Stimulated activated CD4-positive, alpha-beta T cell treated with anti-CD3 and anti-CD28 coated beads, Interleukin-2, amount 100 ng/mL, for 24 hours (primary cell): ENCODE data around the gene SIN3B.
"Not testable (repeated sequence)": the region's sequence is repeated elsewhere in the genome, so short reads cannot be mapped to it uniquely, and the experiment has no call there.

Experiments used
- DNase-seq, 2 donors: peaks; one replicate each; pipeline ENCODE4 v3.0.0-alpha.2; 2020

SIN3B gene

DNA sequence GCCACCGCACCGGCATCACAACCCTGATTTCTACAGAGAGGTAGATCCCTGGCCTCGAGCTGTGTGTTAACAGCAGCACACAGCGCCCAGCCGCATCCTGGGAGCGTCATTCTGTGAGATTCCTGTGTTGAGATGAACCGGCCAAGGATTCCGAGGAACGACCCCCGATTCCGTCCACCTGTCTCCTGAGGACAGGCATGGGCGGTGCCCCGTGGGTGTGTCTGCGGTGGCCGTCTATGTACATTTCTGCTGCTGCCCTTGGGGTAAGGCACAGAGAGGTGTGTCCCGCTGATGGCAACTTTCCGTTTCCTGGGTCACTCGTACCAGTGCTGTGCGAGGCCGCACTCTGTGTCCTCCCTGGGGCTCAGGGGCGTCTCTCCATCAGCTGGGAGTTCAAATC is 43.5 kb downstream of the SIN3B start:
- no peak for DNase-seq

DNA sequence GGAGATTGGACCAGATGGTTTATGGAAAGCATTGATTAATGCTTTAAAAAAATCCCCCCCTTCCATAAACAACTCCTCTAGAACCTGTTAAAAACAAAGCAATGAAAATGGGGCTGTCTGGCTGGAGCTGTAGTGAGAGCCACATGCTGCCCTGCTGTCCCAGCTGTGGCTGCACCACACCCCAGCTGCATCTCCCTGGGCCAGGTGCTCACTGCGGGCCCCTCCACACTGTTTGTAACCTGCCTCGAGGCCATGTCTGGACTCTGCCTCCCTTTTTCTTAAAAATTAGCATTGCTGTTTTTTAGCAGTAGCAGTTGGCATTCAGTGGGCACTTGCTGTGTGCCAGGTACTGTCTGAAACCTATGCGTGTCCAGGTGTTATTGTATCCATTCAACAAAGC is 44.4 kb downstream of the SIN3B start:
- DNase-seq, result no peak

DNA sequence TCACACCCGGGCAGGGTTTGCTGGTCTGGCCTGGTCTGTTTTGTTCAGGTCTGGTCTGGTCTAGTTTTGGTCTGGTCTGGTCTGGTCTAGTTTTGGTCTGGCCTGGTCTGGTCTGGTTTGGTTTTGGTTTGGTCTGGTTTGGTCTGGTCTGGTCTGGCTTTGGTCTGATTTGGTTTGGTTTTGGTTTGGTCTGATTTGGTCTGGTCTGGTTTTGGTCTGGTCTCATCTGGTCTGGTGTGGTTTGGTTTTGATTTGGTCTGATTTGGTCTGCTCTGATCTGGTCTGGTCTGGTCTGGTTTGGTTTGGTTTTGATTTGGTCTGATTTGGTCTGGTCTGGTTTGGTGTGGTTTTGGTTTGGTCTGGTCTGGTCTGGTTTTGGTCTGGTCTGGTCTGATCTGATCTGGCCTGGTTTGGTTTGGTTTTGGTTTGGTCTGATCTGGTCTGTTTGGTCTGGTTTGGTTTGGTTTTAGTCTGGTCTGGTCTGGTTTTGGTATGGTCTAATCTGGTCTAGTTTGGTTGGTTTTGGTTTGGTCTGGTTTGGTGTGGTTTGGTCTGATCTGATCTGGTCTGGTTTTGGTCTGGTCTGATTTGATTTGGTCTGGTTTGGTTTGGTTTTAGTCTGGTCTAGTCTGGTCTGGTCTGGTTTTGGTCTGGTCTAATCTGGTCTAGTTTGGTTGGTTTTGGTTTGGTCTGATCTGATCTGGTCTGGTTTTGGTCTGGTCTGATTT is 45.2 kb downstream of the SIN3B start:
- DNase-seq, result no peak

DNA sequence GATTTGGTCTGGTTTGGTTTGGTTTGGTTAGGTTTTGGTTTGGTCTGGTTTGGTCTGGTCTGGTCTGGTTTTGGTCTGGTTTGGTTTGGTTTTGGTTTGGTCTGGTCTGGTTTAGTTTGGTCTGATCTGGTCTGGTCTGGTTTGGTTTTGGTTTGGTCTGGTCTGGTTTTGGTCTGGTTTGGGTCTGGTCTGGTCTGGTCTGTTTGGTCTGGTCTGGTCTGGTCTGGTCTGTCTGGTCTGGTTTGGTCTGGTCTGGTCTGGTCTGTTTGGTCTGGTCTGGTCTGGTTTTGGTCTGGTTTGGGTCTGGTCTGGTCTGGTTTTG is 45.7 kb downstream of the SIN3B start:
- not testable (repeated sequence) for DNase-seq

DNA sequence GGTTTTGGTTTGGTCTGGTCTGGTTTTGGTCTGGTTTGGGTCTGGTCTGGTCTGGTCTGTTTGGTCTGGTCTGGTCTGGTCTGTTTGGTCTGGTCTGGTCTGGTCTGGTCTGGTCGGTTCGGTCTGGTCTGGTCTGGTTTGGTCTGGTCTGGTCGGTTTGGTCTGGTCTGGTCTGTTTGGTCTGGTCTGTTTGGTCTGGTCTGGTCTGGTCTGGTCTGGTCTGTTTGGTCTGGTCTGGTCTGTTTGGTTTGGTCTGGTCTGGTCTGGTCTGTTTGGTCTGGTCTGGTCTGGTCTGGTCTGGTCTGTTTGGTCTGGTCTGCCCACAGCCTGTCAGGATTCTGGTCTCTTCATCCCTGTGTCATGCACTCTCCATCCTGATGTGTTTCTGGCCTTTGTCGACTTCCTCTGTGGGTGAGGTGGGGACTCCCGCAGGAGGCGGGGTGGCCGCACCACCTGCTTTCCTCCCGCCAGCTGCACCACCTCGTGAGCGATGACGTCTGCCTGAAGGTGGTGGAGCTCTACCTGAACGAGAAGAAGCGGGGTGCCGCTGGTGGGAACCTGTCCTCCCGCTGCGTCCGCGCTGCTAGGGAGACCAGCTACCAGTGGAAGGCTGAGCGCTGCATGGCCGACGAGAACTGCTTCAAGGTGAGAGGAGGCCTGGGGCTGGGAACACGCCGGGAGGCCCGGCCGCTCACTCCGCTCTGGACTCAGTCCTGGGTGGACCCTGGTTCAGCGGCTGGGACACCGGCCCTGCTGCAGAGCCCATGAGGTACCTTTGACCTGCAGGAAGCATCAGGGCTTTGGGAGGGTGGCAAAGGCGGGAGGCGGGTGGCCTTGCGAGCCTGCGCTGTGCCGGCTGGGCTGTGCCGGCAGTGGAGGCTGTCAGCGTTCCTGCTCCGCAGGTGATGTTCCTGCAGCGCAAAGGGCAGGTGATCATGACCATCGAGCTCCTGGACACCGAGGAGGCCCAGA is 46.7 kb downstream of the SIN3B start:
- no peak for DNase-seq

DNA sequence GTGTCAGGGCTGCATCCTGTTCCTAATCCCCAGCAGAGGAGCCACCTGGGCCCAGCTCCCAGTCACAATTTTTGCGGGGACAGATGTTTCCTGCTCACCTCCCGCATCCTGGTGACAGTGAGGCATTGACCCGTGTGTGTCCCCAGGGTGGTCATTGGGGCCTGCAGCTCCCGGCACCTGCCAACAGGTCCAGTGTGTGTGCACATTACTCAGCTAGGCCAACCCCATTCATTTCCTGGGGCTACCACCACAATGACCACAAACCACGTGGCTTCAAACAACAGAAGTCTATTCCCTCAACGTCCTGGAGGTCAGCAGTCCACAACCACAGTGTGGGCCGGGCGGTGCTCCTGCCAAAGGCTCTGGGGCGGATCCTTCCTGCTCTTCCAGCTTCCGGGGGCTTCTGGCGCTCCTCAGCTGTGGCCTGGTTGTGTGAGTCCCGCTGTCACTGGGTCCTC is 47.7 kb downstream of the SIN3B start:
- DNase-seq, result no peak

DNA sequence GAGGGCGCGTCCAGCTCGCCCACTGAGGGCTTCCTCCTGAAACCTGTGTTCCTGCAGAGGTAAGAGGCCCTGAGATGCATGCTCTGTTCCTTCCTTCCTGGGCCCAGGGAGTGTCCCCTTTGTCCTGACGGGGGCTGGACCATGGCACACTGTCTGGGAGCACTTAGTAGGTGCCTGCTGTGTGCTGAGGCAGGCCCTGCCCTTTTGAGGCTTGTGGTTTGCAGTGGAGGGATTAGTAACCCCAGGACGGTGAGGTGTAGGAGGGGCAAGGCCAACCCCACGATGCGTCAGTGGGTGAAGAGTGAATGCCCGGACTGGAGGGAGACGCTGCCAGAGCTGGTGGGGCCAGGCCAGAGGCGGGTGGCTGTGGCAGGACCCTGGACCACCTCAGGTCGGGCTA is 48.4 kb downstream of the SIN3B start:
- DNase-seq, result no peak

DNA sequence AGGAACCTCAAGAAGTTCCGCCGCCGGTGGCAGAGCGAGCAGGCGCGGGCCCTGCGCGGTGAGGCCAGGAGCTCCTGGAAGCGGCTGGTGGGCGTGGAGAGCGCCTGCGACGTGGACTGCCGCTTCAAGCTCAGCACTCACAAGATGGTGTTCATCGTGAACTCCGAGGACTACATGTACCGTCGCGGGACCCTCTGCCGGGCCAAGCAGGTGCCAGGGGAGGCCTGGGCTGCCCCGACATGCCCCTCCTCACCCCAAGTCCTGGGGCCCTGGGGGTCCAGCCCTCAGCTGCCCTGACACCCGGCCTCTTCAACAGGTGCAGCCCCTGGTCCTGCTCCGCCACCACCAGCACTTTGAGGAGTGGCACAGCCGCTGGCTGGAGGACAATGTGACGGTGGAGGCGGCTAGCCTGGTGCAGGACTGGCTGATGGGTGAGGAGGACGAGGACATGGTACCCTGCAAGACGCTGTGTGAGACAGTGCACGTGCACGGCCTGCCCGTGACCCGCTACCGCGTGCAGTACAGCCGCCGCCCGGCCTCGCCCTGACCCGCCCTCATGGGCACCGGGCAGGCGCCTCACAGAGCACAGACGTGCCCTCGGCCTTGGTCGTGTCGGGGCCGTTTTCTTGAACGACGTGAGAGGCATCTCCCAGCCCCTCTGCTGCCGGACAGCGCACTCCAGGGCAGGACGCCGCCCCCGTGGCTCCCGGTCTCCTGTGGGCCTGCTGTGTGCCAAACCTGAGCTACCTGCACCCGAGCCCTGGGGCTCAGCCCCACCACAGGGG is 49.2 kb downstream of the SIN3B start:
- DNase-seq, result no peak

DNA sequence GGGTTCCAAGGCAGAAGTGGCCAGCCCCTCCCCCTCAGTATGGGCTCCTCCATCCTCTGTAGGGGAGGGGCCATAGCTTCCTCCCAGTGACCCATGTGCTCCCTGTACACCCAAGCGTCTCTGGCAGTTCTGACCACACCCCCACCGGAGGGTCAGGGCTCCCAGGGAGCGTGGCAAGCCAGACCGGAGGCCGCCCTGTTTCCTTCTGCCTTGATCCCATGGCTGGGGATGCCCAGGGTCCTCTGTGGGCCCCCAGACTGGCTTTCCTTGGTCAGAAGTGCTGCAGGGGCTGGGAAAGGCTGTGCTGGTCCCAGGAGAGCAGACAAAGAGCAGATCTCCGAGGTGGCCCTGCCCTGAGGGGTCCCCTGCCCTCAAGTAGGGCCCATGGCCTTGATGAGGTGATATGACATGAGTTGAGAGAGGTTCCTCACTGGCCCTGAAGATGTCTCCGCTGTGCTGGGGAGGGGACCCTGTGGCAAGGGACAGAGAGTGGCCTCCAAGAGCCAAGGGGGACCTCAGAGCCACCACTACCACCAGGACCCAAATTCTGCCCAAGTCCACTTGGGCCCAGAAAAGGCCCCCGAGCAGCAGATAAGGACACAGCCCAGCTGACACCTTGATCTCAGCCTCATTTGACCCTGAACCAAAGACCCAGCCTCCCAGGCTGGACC is 51.8 kb downstream of the SIN3B start:
- DNase-seq, result no peak

DNA sequence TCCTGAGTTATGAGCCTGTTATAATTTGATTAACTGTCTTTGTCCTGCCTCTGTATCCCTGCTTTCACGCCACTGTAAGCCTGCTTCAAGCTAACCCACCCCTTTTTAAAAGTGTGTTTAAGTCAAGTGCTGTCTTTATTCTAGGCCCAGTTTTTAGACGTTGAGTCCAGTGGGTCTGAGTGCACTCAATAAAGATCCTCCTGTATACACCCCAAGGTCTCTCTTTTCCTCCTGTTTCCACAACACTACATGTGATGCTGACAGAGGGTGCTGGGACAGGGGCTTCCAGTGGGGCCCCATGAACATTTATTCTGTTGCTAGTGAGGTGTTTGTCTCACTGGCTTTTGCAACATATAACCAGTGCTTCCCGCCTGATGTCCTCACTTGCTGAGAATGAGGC is 52.9 kb downstream of the SIN3B start:
- DNase-seq, result no peak

DNA sequence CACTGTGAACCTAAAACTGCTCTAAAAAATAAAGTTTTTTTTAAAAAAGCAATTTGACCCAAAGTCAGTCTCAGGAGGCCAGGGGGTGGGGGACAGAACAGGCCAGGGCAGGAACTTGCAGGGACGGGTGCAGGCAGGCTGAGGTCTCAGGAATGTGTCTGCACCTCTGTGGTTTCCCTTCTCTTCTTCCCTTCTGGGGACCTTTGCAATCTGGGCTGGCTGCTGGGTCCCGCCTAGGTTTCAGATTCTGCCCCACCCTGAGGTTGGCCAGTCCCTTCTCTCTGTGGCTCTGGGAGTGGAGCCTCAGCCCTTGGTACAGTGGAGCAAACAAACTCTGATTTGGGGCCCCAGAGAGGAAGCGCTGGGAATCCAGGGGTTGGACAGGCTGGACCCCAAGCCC is 54.3 kb downstream of the SIN3B start:
- no peak for DNase-seq

DNA sequence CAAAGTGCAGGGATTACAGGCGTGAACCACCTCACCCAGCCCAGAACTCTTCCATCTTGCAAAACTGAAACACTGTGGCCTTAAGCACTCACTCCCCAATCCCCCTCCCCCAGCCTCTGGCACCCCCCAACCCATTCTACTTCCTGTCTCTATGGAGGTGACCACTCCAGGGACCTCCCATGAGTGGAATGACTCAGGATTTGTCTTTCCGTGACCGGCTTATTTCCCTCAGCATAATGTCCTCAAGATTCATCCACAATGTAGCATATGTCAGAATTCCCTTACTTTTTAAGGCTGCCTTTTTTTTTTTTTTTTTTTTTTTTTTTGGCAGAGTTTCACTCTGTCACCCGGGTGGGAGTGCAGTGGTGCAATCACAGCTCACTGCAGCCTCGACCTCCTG is 56.0 kb downstream of the SIN3B start:
- no peak for DNase-seq

DNA sequence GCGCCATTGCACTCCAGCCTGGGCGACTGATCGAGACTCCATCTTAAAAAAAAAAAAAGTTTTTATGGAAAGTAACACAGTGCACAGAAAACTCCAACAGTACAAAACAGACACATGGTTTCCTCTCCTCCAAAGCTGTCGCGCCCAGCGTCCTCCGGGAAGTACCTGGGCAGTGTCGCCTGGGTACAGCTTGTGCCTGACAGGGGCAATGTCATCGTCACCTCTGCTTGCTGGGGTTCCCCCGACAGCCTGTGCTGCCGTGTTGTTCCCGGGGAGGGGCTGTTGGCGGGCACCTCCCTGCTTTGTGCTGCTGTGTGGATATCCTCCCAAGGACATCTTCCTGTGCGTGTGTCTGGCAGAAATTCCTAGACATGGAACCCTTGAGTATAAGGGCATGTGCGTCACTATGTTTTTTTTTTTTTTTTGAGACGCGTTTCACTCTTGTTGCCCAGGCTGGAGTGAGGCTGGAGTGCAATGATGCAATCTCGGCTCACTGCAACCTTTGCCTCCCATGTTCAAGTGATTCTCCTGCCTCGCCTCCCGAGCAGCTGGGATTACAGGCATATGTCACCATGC is 57.2 kb downstream of the SIN3B start:
- DNase-seq, result no peak

DNA sequence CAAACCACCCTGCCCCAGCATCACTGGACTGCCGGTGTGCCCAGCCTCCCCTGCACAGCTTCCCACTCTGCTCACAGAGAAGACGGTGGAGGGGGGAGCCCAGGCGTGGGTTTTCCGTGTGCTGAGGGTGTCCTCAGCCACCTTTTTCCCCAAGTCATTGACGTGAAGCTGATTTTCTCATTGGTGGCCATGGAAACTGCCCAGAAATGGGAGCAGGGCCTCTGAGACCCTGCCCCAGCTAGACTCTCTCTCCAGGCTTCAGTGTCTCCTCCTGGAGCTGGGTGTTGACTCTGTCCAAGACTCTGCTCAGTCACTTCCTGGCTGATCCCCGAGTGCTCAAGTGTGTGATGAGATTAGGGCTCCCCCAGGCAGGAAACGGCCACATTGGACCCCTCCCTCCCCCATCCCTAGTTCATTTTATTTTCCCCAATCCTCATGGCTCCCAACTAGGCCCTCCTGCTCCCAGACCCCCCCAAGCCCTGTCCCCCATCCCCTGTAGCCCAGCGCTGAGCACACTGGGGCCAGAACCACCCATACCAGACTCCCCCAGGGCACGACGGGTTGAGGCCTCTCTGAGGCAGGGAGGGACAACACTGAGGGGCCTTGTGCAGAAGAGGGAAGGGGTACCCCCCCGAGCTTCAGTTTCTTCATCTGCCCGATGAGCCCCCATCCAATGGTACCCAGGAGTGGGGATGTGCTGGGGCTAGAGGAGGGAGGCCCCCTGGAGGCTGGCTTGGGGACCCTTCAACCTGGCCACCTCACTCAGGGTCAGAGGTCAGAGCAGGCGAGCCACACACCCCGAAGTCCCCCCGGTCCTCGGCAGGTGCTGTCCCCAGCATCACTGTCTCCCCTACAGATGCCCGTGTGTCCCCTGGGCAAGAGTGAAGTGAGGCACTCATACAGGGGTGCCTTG is 58.4 kb downstream of the SIN3B start:
- no peak for DNase-seq

DNA sequence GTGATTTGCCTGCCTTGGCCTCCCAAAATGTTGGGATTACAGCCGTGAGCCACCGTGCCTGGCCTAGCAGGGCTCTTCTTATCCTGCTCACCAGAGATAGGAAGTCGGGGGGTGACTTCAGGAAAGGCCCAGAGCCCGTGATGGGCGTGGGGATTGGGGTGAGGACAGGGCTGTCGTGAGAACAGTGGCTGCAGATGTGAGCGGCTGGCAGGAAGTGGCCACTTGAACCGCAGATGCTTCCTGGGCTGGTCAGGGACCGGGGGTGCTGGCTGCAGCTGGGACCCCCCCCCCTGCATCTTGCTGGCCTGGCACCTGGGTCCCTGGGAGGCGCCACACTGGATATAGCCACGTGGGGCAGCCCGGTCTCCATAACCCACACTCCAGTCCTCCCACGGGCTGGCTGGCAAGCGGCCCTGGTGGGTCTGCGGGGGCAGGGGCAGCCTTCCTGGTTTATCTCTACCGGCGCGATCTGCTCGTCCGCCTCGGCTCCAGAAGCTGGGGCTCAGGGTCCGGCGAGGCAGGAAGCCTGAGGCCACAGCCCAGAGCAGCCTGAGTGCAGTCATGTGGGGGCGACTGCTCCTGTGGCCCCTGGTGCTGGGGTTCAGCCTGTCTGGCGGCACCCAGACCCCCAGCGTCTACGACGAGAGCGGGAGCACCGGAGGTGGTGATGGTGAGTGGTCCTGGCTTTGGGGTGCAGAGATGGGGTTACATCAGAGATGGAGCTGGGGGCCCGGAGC is 59.6 kb downstream of the SIN3B start, which contains the start of gene F2RL3:
F2RL3 (plus strand) TSS at position 371 of the 737 bp plus-strand sequence; CDS start at position 562, 191 bp downstream.
- no peak for DNase-seq

DNA sequence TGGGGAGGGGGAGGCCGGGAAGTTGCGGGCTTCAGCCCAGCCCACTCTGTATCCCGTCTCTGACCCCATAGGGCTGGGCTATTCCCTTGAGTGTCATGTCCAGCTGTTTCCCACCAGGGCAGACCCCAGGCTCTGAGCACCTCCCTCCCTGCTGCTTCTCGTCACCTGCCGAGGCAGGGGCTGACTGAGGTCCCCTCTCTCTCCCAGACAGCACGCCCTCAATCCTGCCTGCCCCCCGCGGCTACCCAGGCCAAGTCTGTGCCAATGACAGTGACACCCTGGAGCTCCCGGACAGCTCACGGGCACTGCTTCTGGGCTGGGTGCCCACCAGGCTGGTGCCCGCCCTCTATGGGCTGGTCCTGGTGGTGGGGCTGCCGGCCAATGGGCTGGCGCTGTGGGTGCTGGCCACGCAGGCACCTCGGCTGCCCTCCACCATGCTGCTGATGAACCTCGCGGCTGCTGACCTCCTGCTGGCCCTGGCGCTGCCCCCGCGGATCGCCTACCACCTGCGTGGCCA is 60.2 kb downstream of the SIN3B start:
- no peak for DNase-seq

DNA sequence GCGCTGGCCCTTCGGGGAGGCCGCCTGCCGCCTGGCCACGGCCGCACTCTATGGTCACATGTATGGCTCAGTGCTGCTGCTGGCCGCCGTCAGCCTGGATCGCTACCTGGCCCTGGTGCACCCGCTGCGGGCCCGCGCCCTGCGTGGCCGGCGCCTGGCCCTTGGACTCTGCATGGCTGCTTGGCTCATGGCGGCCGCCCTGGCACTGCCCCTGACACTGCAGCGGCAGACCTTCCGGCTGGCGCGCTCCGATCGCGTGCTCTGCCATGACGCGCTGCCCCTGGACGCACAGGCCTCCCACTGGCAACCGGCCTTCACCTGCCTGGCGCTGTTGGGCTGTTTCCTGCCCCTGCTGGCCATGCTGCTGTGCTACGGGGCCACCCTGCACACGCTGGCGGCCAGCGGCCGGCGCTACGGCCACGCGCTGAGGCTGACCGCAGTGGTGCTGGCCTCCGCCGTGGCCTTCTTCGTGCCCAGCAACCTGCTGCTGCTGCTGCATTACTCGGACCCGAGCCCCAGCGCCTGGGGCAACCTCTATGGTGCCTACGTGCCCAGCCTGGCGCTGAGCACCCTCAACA is 60.8 kb downstream of the SIN3B start:
- DNase-seq, result no peak

DNA sequence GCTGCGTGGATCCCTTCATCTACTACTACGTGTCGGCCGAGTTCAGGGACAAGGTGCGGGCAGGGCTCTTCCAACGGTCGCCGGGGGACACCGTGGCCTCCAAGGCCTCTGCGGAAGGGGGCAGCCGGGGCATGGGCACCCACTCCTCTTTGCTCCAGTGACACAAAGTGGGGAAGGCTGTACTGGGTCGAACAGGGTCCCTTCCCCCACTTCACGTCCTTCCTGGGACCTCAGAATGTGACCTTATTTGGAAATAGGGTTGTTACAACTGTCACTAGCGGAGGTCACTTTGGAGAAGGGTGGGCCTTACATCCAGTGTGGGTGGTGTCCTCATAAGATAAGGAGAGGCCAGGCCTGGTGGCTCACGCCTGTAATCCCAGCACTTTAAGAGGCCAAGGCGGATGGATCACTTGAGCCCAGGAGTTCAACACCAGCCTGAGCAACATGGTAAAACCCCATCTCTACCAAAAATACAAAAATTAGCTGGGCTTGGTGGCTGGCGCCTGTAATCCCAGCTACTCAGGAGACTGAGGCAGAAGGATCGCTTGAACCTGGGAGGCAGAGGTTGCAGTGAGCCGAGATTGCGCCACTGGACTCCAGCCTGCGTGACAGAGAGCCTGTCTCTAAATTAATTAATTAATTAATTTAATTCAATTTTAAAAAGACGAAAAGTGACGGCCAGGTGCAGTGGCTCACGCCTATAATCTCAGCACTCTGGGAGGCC is 61.4 kb downstream of the SIN3B start:
- DNase-seq, result no peak
